ENCODE data around the gene NRIP1.

DNA sequence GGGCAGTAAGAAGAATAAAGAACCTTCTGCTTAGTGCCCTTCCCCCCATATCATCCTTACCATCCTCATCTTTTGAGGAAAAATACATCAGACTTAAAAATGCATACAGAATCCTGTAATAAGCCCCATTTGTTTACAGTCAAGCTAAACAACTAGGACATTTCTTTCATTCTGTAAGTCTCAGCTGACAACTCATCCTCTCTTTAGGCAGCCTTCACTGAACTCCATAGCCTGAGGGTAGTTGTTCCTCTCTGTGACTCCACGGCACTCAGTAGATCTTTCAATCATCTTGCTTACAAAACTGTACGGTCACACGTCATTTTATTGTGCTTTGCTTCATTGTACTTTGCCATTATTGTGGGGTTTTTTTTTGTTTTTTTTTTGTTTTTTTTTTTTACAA, 82.5 kb downstream of the NRIP1 start:
- TF ChIP-seq, protein P1, sequence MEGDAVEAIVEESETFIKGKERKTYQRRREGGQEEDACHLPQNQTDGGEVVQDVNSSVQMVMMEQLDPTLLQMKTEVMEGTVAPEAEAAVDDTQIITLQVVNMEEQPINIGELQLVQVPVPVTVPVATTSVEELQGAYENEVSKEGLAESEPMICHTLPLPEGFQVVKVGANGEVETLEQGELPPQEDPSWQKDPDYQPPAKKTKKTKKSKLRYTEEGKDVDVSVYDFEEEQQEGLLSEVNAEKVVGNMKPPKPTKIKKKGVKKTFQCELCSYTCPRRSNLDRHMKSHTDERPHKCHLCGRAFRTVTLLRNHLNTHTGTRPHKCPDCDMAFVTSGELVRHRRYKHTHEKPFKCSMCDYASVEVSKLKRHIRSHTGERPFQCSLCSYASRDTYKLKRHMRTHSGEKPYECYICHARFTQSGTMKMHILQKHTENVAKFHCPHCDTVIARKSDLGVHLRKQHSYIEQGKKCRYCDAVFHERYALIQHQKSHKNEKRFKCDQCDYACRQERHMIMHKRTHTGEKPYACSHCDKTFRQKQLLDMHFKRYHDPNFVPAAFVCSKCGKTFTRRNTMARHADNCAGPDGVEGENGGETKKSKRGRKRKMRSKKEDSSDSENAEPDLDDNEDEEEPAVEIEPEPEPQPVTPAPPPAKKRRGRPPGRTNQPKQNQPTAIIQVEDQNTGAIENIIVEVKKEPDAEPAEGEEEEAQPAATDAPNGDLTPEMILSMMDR (IDR thresholded peaks at IDR 0.05) = no peak
- TF ChIP-seq POLR2A (IDR thresholded peaks at IDR 0.05) (no peak), EP300 (IDR thresholded peaks at IDR 0.05) (no peak), POLR2AphosphoS5 (IDR thresholded peaks at IDR 0.05) (no peak)
